Heart left ventricle (tissue), 16 donors: ENCODE data around the gene POLR3GL. TPM values are rescaled to one million over a fixed set of nuclear protein-coding genes. Genes with fewer than 3 reads are reported as not detected.

Source experiments
- ATAC-seq, 4 donors: fragments of 200-7000 bp; cut with Tn5 transposase; one replicate each; pipeline ENCODE4 v1.9.1; 2020 to 2022; ENCODE audit warnings: moderate library complexity in 4 of 4, mild to moderate bottlenecking in 3 of 4, moderate number of reproducible peaks in 1 of 4
- DNase-seq, 5 donors: peaks; one replicate each; pipeline ENCODE4 v3.0.0-alpha.2; 2020
- H3K27ac ChIP-seq, 12 donors: fragments of 200-600 bp; sonication (generic) in 4 of 12; one replicate each; pipeline versions ENCODE4 v1.5.0 to v1.8.0; 2016 to 2022; ENCODE audit warnings: mild to moderate bottlenecking in 2 of 12
- H3K27me3 ChIP-seq, 9 donors: fragments of 200-600 bp; sonication (generic) in 2 of 9; one replicate each; pipeline versions ENCODE4 v1.5.1 to v1.8.0; 2016 to 2022; ENCODE audit warnings: mild to moderate bottlenecking in 3 of 9
- H3K36me3 ChIP-seq, 9 donors: fragments of 200-600 bp; sonication (generic) in 2 of 9; one replicate each; pipeline versions ENCODE4 v1.5.0 to v1.8.0; 2018 to 2022; ENCODE audit warnings: mild to moderate bottlenecking in 2 of 9
- H3K4me1 ChIP-seq, 12 donors: fragments of 200-600 bp; sonication (generic) in 4 of 12; one replicate each; pipeline versions ENCODE4 v1.5.0 to v1.8.0; 2016 to 2022; ENCODE audit warnings: mild to moderate bottlenecking in 3 of 12
- H3K4me3 ChIP-seq, 12 donors: fragments of 200-600 bp; sonication (generic) in 4 of 12; one replicate each; pipeline versions ENCODE4 v1.5.0 to v1.8.0; 2017 to 2022; ENCODE audit warnings: mild to moderate bottlenecking in 9 of 12, moderate library complexity in 4 of 12
- H3K9me3 ChIP-seq, 12 donors: fragments of 200-600 bp; sonication (generic) in 4 of 12; one replicate each; pipeline versions ENCODE4 v1.5.0 to v1.8.0; 2016 to 2022; ENCODE audit warnings: mild to moderate bottlenecking in 1 of 12
- POLR2A ChIP-seq, 2 donors: fragments of 450-650 bp; IDR thresholded peaks; one replicate each; pipeline ENCODE4 v1.6.1; 2017; ENCODE audit warnings: antibody characterized with exemption in 2 of 2, mild to moderate bottlenecking in 2 of 2, moderate library complexity in 2 of 2
- WGBS, 4 donors: extraction: QIAGEN DNeasy Blood & Tissue Kit in 2 of 4; methylation state at CpG; one replicate each; pipeline versions ENCODE4 v1.1.5 to v1.1.7; 2013 to 2018; 5-methylcytosine and 5-hydroxymethylcytosine counted together
- intact Hi-C, 10 donors: fragments of 100-400 bp; cut with DNase I; formaldehyde crosslinking; loops; one replicate each; pipeline versions ENCODE4 v1.11.1 to v1.14.2; 2022
- polyA plus RNA-seq, 2 donors: library from polyadenylated mRNA; stranded (reverse); fragments of 200-250 nt; gene quantifications; one replicate each; pipeline ENCODE4 v1.2.3, GENCODE V29; 2013
- total RNA-seq, 9 donors: library from RNA; depleted of rRNA in 2 of 9; stranded (reverse); fragments of >200 nt in 2 of 9; fragmentation: NEBNext Ultra II Directional in 3 of 9; extraction: Animal tissue kit (Norgen Biotek cat#: 25700) in 3 of 9; gene quantifications; one replicate each; pipeline versions ENCODE4 v1.1.0 to v1.2.4, GENCODE V29; 2016 to 2023
- TF ChIP-seq, protein P1 (sequence below), 12 donors: fragments of 200-600 bp; sonication (generic) in 4 of 12; IDR thresholded peaks; one replicate each; pipeline versions ENCODE4 v1.5.0 to v1.8.0; 2018 to 2022; ENCODE audit warnings: antibody characterized with exemption in 12 of 12, mild to moderate bottlenecking in 5 of 12
- donor health status: ischemic (EF 13 %, LVEDD 7.1; RV severe dilation, severe dysfunction).
- donor health status: healthy with polysubstance abuse.
- donor health status: DM: no; HTN: yes; CAD: no.
- donor health status: DM: no; HTN: no; CAD: no.
- donor health status: ischemic (EF 25% LVEDD 6.9; RV normal size, moderate dysfunction).
- donor health status: ischemic (EF 25% LVEDD 5.7; RV mildly dilated, moderate dysfunction).
- donor health status: healthy.
- donor health status: DM: yes; HTN: yes; CAD: no.
- donor health status: ischemic (EF 35%, LVEDD 5.7; RV mildly dilated, moderate dysfunction).
- donor health status: nonischemic (EF 11% LVEDD 7.7; RV severe dilation, severe dysfunction).
- donor health status: DM: yes; HTN: yes; CAD: no.
- donor health status: PGD.
- donor health status: ischemic (EF 29% LVEDD 5.4; RV normal size, mild dysfunction).
- donor health status: nonischemic (EF 23%, LVEDD 6.1; RV moderate dilation, normal function).

Gene POLR3GL
- total and polyA plus RNA-seq, 11 donors, result 30.2 to 69.4 (median 36.4) TPM

DNA sequence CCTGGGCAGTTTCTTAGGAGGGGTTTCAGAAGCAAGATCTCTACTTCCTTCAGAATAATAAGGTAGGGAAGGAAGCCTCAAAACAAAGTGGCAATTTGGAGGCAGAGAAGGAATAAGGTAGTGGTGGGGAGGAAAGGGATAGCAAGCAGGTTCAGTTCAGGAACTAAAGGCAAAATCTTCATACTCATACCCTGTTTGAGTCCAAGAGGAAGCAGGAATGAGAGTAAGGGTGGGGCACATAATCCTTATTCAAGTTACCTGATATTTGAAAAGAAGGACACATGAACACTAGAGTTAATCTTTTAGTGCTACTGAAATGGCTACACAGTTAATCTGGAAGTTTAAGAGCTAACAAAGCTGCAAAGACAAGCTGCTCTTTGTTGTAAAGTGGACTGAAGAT is 28.8 kb upstream of the POLR3GL start:
- Histone ChIP-seq H3K4me3 (no peak overlapping the region), H3K9me3 (no peaks in the 10 kb centered on the region), H3K27me3 (no peaks in the 10 kb centered on the region), H3K27ac (no peak overlapping the region), H3K36me3 (peaks cover 0 to 97% (median 72%) of the 10 kb centered on the region in 9 donors), H3K4me1 (peaks cover 0 to 9% (median 0%) of the 10 kb centered on the region in 12 donors)
- TF ChIP-seq, protein P1, sequence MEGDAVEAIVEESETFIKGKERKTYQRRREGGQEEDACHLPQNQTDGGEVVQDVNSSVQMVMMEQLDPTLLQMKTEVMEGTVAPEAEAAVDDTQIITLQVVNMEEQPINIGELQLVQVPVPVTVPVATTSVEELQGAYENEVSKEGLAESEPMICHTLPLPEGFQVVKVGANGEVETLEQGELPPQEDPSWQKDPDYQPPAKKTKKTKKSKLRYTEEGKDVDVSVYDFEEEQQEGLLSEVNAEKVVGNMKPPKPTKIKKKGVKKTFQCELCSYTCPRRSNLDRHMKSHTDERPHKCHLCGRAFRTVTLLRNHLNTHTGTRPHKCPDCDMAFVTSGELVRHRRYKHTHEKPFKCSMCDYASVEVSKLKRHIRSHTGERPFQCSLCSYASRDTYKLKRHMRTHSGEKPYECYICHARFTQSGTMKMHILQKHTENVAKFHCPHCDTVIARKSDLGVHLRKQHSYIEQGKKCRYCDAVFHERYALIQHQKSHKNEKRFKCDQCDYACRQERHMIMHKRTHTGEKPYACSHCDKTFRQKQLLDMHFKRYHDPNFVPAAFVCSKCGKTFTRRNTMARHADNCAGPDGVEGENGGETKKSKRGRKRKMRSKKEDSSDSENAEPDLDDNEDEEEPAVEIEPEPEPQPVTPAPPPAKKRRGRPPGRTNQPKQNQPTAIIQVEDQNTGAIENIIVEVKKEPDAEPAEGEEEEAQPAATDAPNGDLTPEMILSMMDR (IDR thresholded peaks at IDR 0.05), result no peak
- TF ChIP-seq POLR2A (IDR thresholded peaks at IDR 0.05), result no peak
- DNase-seq (no peak), ATAC-seq (no peak)
- intact Hi-C loops, result no loop called here

DNA sequence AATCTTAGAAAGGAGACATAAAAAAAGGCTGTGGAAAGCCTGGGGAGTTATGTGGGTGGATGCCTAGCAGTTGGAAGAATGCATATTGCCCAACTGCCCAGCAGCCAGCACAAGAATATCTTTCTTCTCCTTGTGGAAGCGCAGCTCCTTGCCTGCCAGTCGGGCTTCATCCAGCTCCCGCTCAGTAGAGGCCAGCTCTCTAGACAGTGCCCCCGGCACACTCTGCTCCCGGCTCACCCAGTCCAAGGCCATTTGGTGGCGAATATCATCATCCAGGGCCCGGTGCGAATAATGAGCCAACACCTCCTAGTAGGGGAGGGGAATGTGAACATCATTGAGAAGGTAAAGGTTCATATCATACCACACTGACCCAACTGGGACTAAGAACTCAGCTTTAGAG is 28.2 kb upstream of the POLR3GL start:
- H3K4me3 ChIP-seq, result no peak overlapping the region
- H3K27me3 ChIP-seq, result no peaks in the 10 kb centered on the region
- no peak for DNase-seq
- H3K4me1 ChIP-seq, result peaks cover 0 to 9% (median 0%) of the 10 kb centered on the region in 12 donors
- intact Hi-C loops, result no loop called here
- no peaks in the 10 kb centered on the region for H3K9me3 ChIP-seq
- H3K36me3 ChIP-seq, result peaks cover 0 to 97% (median 74%) of the 10 kb centered on the region in 9 donors
- TF ChIP-seq POLR2A (IDR thresholded peaks at IDR 0.05), result no peak
- TF ChIP-seq, protein P1 (IDR thresholded peaks at IDR 0.05), result no peak
- 83 to 92% (median 90%) methylated on average over 8 of the region's 8 CpGs for WGBS, 4 donors
- no peak overlapping the region for H3K27ac ChIP-seq
- no peak for ATAC-seq

DNA sequence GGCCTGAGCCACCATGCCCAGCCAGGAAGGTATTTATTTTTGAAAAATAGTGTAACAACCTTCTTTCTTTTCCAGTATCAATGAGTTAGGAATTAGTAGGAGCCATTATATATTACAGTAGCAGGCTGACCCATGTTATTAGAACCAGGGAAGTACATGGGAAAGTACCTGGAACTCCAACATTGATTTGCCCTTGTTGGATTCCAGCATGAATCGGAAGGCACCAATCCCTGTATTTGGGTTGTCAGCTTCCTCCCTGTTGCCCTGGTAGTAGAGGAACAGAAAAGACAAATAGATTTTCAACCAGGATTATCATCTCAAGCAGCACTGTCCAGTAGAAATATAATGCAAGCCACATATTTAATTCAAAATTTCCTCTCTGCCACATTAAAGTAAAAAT is 27.1 kb upstream of the POLR3GL start:
- WGBS, 4 donors, result 85 to 100% (median 94%) methylated on average over 1 of the region's 1 CpG
- Histone ChIP-seq H3K4me3 (no peak overlapping the region), H3K27ac (no peak overlapping the region), H3K36me3 (peaks cover 0 to 98% (median 74%) of the 10 kb centered on the region in 9 donors), H3K9me3 (no peaks in the 10 kb centered on the region), H3K4me1 (peaks cover 0 to 9% (median 0%) of the 10 kb centered on the region in 12 donors), H3K27me3 (no peaks in the 10 kb centered on the region)
- no peak for DNase-seq
- no peak for ATAC-seq
- TF ChIP-seq, protein P1 (IDR thresholded peaks at IDR 0.05), result no peak
- no peak for TF ChIP-seq POLR2A (IDR thresholded peaks at IDR 0.05)
- intact Hi-C loops, result no loop called here

DNA sequence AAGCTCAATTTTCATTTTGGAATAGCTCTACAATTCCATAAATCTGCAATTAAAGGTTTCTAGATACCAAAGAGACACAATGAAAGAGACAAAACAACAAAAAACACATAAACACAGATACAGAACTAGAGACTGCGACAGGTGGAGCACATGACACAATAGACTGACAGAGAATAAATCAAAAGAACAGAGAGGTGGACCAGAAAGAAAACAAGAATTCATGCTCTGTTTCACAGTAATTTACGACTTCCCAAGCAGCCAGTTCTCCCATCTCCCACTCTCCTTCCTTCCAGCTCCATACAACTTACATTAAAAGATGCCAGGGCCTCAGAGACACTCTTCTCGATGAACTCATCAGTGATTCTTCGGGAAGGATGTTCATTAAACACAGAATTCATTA is 22.1 kb upstream of the POLR3GL start:
- Histone ChIP-seq H3K4me3 (no peak overlapping the region), H3K4me1 (no peaks in the 10 kb centered on the region), H3K27me3 (no peaks in the 10 kb centered on the region), H3K27ac (no peak overlapping the region), H3K9me3 (no peaks in the 10 kb centered on the region), H3K36me3 (peaks cover 0 to 98% (median 62%) of the 10 kb centered on the region in 9 donors)
- TF ChIP-seq, protein P1 (IDR thresholded peaks at IDR 0.05), result no peak
- TF ChIP-seq POLR2A (IDR thresholded peaks at IDR 0.05), result no peak
- WGBS, 4 donors, result 88 to 92% (median 89%) methylated on average over 4 of the region's 4 CpGs
- DNase-seq, result no peak
- intact Hi-C loops, result loop anchor here in 1 of 10 donors (1.0 kb wide), 1 partner anchor 12 kb away; no protein-coding TSS in a partner anchor
- ATAC-seq, result no peak
